ENCODE results near the gene XYLT2.
"Not testable (repeated sequence)": the region's sequence is repeated elsewhere in the genome, so short reads cannot be mapped to it uniquely, and the experiment has no call there.

DNA sequence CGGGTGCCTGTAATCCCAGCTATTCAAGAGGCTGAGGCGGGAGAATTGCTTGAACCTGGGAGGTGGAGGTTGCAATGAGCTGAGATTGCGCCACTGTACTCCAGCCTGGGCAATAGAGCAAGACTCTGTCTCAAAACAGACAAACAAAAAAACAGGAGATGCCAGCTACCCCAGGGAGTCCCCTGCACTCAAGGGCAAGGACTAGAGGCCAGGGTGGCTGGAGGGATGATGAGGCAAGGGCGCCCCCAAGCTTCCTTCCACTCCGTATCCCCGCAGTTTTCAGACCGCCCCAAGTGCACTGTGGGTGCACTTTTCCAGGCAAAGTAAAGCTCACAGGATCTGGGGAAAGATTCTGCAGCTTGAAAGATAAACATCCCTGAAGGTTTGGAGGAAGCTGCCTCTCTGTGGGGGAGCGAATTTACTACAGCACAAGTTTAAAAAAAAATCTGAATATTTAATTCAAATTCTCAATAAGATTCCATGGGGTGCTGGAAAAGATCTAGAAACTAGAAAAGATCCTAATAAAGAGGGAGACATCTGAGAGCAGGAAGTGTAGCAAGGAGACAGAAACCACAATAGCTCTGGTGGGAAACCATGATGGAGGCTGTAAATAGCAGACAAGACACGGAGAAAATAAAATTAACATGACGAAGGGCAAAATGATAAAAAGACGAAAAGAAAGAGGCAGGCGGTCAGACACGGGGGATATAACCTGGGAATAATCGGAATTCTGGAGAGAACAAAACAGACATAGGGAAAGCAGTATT lies 12.5 kb upstream of the XYLT2 start:
- TF ChIP-seq, protein P1, sequence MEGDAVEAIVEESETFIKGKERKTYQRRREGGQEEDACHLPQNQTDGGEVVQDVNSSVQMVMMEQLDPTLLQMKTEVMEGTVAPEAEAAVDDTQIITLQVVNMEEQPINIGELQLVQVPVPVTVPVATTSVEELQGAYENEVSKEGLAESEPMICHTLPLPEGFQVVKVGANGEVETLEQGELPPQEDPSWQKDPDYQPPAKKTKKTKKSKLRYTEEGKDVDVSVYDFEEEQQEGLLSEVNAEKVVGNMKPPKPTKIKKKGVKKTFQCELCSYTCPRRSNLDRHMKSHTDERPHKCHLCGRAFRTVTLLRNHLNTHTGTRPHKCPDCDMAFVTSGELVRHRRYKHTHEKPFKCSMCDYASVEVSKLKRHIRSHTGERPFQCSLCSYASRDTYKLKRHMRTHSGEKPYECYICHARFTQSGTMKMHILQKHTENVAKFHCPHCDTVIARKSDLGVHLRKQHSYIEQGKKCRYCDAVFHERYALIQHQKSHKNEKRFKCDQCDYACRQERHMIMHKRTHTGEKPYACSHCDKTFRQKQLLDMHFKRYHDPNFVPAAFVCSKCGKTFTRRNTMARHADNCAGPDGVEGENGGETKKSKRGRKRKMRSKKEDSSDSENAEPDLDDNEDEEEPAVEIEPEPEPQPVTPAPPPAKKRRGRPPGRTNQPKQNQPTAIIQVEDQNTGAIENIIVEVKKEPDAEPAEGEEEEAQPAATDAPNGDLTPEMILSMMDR (IDR thresholded peaks at IDR 0.05; ENCODE audit: low read depth, low read length) = not testable (repeated sequence)
- TF ChIP-seq, protein P2, sequence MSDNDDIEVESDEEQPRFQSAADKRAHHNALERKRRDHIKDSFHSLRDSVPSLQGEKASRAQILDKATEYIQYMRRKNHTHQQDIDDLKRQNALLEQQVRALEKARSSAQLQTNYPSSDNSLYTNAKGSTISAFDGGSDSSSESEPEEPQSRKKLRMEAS (IDR thresholded peaks at IDR 0.05; ENCODE audit: low read depth, low read length) = not testable (repeated sequence)
- not testable (repeated sequence) for TF ChIP-seq POLR2A (IDR thresholded peaks at IDR 0.05; ENCODE audit: extremely low read depth, insufficient read length); MYC (IDR thresholded peaks at IDR 0.05; ENCODE audit: low read depth, low read length)

Measured in NB4 (cell line).